Measurements from ENCODE around the gene MMRN1. TPM values are rescaled to one million over a fixed set of nuclear protein-coding genes. Genes with fewer than 3 reads are reported as not detected.

The MMRN1 gene
- total and polyA plus RNA-seq, 2 experiments from 2014 or later: not detected

DNA sequence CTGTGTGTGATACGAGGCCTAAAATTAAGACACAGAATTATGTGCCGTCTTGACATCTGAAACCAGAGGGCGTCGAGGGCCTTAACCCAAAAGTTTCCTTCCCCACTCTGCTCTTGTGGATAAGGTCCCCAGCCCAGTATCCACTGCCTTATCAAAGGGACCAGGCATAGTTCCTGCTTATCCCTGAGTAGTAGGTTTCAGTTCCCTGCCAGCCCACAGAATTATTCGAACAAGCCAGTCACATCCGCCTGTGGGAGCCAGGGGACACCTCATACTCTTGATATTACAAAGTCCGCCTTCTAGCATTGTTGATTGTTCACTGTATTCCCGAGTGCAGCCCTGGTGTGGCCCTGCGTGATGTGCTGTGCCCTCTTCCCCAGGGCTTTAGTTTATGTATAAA lies 5.4 kb upstream of the MMRN1 start:
- TF ChIP-seq CREB1 (CRISPR knock-in tag; IDR thresholded peaks at IDR 0.05; ENCODE audit: low read depth) (no peak), JUNB (IDR thresholded peaks at IDR 0.05; ENCODE audit: unreplicated experiment) (no peak), EZH2phosphoT487 (IDR thresholded peaks at IDR 0.05; ENCODE audit: unreplicated experiment) (no peak), ETS1 (IDR thresholded peaks at IDR 0.05) (no peak), ZNF462 (CRISPR knock-in tag; IDR thresholded peaks at IDR 0.05) (no peak), CTCF (conservative IDR thresholded peaks at IDR 0.05; ENCODE audit: low read depth in 2 of 2) (no peak), EZH2 (IDR thresholded peaks at IDR 0.05; ENCODE audit: low read depth, unreplicated experiment) (no peak), ZNF114 (CRISPR knock-in tag; IDR thresholded peaks at IDR 0.05) (no peak), NANOG (IDR thresholded peaks at IDR 0.05; ENCODE audit: borderline replicate concordance) (no peak), ZNF331 (CRISPR knock-in tag; IDR thresholded peaks at IDR 0.05; ENCODE audit: low read depth) (no peak), POLR2AphosphoS5 (IDR thresholded peaks at IDR 0.05; ENCODE audit: low read depth) (no peak), STAT1 (IDR thresholded peaks at IDR 0.05; ENCODE audit: unreplicated experiment) (no peak)
- TF ChIP-seq, protein P1, sequence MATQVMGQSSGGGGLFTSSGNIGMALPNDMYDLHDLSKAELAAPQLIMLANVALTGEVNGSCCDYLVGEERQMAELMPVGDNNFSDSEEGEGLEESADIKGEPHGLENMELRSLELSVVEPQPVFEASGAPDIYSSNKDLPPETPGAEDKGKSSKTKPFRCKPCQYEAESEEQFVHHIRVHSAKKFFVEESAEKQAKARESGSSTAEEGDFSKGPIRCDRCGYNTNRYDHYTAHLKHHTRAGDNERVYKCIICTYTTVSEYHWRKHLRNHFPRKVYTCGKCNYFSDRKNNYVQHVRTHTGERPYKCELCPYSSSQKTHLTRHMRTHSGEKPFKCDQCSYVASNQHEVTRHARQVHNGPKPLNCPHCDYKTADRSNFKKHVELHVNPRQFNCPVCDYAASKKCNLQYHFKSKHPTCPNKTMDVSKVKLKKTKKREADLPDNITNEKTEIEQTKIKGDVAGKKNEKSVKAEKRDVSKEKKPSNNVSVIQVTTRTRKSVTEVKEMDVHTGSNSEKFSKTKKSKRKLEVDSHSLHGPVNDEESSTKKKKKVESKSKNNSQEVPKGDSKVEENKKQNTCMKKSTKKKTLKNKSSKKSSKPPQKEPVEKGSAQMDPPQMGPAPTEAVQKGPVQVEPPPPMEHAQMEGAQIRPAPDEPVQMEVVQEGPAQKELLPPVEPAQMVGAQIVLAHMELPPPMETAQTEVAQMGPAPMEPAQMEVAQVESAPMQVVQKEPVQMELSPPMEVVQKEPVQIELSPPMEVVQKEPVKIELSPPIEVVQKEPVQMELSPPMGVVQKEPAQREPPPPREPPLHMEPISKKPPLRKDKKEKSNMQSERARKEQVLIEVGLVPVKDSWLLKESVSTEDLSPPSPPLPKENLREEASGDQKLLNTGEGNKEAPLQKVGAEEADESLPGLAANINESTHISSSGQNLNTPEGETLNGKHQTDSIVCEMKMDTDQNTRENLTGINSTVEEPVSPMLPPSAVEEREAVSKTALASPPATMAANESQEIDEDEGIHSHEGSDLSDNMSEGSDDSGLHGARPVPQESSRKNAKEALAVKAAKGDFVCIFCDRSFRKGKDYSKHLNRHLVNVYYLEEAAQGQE (IDR thresholded peaks at IDR 0.05; ENCODE audit: unreplicated experiment): no peak
- Histone ChIP-seq H3K27ac (ENCODE audit: low read depth) (no peak overlapping the region), H4K20me1 (replicated peaks; ENCODE audit: insufficient read depth) (no peaks in the 10 kb centered on the region), H2AFZ (peak overlapping the region; percentile 30; the same call in 1 of the 2 replicates), H3K4me2 (no peak overlapping the region), H3K27me3 (ENCODE audit: insufficient read depth) (no peaks in the 10 kb centered on the region), H3K36me3 (ENCODE audit: insufficient read depth) (no peaks in the 10 kb centered on the region), H3K4me1 (ENCODE audit: insufficient read depth) (no peaks in the 10 kb centered on the region), H3K9me2 (ENCODE audit: insufficient read depth) (no peaks in the 10 kb centered on the region), H3K4me3 (no peak overlapping the region), H3K79me2 (replicated peaks; ENCODE audit: insufficient read depth) (no peaks in the 10 kb centered on the region), H3F3A (replicated peaks; ENCODE audit: low read depth) (no peaks in the 10 kb centered on the region)
- DNase-seq (ENCODE audit: low spot score) (no peak), ATAC-seq (no peak)
- Mint-ChIP-seq H3K27ac (no peak overlapping the region), H3K4me3 (no peak overlapping the region), H3K27me3 (ENCODE audit: insufficient read depth, low read depth, poor library complexity) (no peaks in the 10 kb centered on the region), H3K36me3 (ENCODE audit: low read depth) (no peaks in the 10 kb centered on the region), H3K9me3 (no peaks in the 10 kb centered on the region), H3K4me1 (no peaks in the 10 kb centered on the region)

Data from GM23338 (cell line).